B cell (primary cell): ENCODE results near the gene BCL2L15. TPM values are rescaled to one million over a fixed set of nuclear protein-coding genes. Genes with fewer than 3 reads are reported as not detected.
A peak's percentile ranks its signal among the peaks of the same experiment; 100 is the strongest.

Experiments
- ATAC-seq: fragments of 200-7000 bp; cut with Tn5 transposase; one replicate; pipeline ENCODE4 v1.10.0; 2021; ENCODE audit warnings: low read depth, mild to moderate bottlenecking, moderate number of reproducible peaks, moderate library complexity
- CTCF ChIA-PET: fragments of 350-600 bp; sonication (Branson Sonifier 250); formaldehyde crosslinking; loops from one replicate; lab custom pipeline; 2021; ENCODE audit warnings: antibody characterized with exemption, inconsistent platforms; lab: Charles Lee
- POLR2A ChIA-PET: fragments of 350-600 bp; sonication (Branson Sonifier 250); formaldehyde crosslinking; loops from one replicate; lab custom pipeline; 2021; ENCODE audit warnings: antibody characterized with exemption; lab: Charles Lee
- DNase-seq: peaks from one replicate; pipeline ENCODE4 v3.0.0; 2013
- H2AFZ ChIP-seq: 2 replicates; pipeline ENCODE4 v1.6.1; 2012; ENCODE audit warnings: mild to moderate bottlenecking, low read depth, low read length; ENCODE audit not compliant: insufficient read depth, poor library complexity, severe bottlenecking
- H3K27ac ChIP-seq, 2 donors: 1 replicate in 1 of 2; 2 replicates in 1 of 2; pipeline ENCODE4 v1.5.1; 2012 to 2013; ENCODE audit warnings: low read length in 2 of 2, mild to moderate bottlenecking in 2 of 2, moderate library complexity in 1 of 2
- H3K27me3 ChIP-seq, 4 experiments: fragments of 200-600 bp in 1 of 4; sonication (generic) in 1 of 4; replicated peaks in 1 of 4; 1 replicate in 2 of 4; 2 replicates in 2 of 4; pipeline versions ENCODE4 v1.6.1 to v1.7.0; 2013 to 2016; ENCODE audit warnings: low read length in 3 of 4, mild to moderate bottlenecking in 2 of 4, mixed read lengths in 1 of 4, moderate library complexity in 1 of 4; ENCODE audit not compliant: insufficient read depth in 4 of 4, control insufficient read depth in 3 of 4; ENCODE audit errors: control extremely low read depth in 1 of 4
- H3K36me3 ChIP-seq, 2 experiments: replicated peaks in 1 of 2; 1 replicate in 1 of 2; 2 replicates in 1 of 2; pipeline versions ENCODE4 v1.6.1 to v1.7.1; 2013; ENCODE audit warnings: low read length in 1 of 2; ENCODE audit not compliant: insufficient read depth in 2 of 2, control insufficient read depth in 1 of 2; ENCODE audit errors: control extremely low read depth in 1 of 2, extremely low read depth in 1 of 2
- H3K4me1 ChIP-seq, 2 donors: fragments of 200-600 bp in 1 of 2; sonication (generic) in 1 of 2; 1 replicate in 1 of 2; 2 replicates in 1 of 2; pipeline versions ENCODE4 v1.5.1 to v1.6.1; 2013 to 2017; ENCODE audit warnings: low read length in 2 of 2; ENCODE audit not compliant: control insufficient read depth in 2 of 2, insufficient read depth in 2 of 2
- H3K4me2 ChIP-seq: replicated peaks from 2 replicates; pipeline ENCODE3; 2012; ENCODE audit warnings: mild to moderate bottlenecking, low read depth, low read length; ENCODE audit not compliant: poor library complexity, severe bottlenecking
- H3K4me3 ChIP-seq, 5 experiments: fragments of 200-600 bp in 1 of 5; sonication (generic) in 1 of 5; 1 replicate in 3 of 5; 2 replicates in 2 of 5; pipeline versions ENCODE4 v1.5.1 to v1.7.0; 2011 to 2016; ENCODE audit warnings: low read length in 4 of 5, mild to moderate bottlenecking in 4 of 5, low read depth in 2 of 5, control low read depth in 1 of 5, moderate library complexity in 1 of 5; ENCODE audit not compliant: insufficient read depth in 1 of 5; ENCODE audit errors: control extremely low read depth in 1 of 5, extremely low read depth in 1 of 5
- H3K79me2 ChIP-seq: fragments of 200-600 bp; sonication (generic); one replicate; pipeline ENCODE4 v1.6.0; 2016; ENCODE audit warnings: low read length; ENCODE audit not compliant: control insufficient read depth, insufficient read depth
- H3K9ac ChIP-seq: fragments of 200-600 bp; sonication (generic); 2 replicates; pipeline ENCODE4 v1.6.1; 2017; ENCODE audit warnings: mild to moderate bottlenecking, low read length, moderate library complexity
- H3K9me3 ChIP-seq, 3 donors: one replicate each; pipeline versions ENCODE4 v1.6.1 to v1.7.1; 2013; ENCODE audit warnings: low read length in 2 of 3; ENCODE audit not compliant: control insufficient read depth in 2 of 3, insufficient read depth in 1 of 3; ENCODE audit errors: control extremely low read depth in 1 of 3
- H4K20me1 ChIP-seq: 2 replicates; pipeline ENCODE4 v1.6.0; 2012; ENCODE audit warnings: mild to moderate bottlenecking, low read length; ENCODE audit not compliant: insufficient read depth, control insufficient read depth, poor library complexity, severe bottlenecking
- H3K27ac Mint-ChIP-seq: one replicate; pipeline ENCODE4 v1.8.0; 2021; ENCODE audit warnings: mixed read lengths
- H3K27me3 Mint-ChIP-seq: one replicate; pipeline ENCODE4 v1.8.0; 2021; ENCODE audit warnings: mixed read lengths
- H3K4me1 Mint-ChIP-seq: one replicate; pipeline ENCODE4 v1.8.0; 2021; ENCODE audit warnings: mixed read lengths
- H3K4me3 Mint-ChIP-seq: one replicate; pipeline ENCODE4 v1.8.0; 2021; ENCODE audit warnings: mixed read lengths
- H3K9me3 Mint-ChIP-seq: one replicate; pipeline ENCODE4 v1.8.0; 2022; ENCODE audit warnings: mixed read lengths; ENCODE audit not compliant: insufficient read depth
- CTCF ChIP-seq: fragments of 200-600 bp; IDR thresholded peaks from one replicate; pipeline ENCODE4 v1.8.0; 2022; ENCODE audit warnings: antibody characterized with exemption, mild to moderate bottlenecking
- EZH2 ChIP-seq: IDR thresholded peaks from 2 replicates; pipeline ENCODE4 v1.6.1; 2012; ENCODE audit warnings: borderline replicate concordance, low read depth, mild to moderate bottlenecking, moderate library complexity, low read length; ENCODE audit not compliant: insufficient read depth, poor library complexity, severe bottlenecking
- WGBS: methylation state at CpG from one replicate; pipeline ENCODE4 v1.1.5; 2013; ENCODE audit warnings: missing lambda C conversion rate; ENCODE audit not compliant: insufficient coverage; 5-methylcytosine and 5-hydroxymethylcytosine counted together
- intact Hi-C: fragments of 100-400 bp; cut with micrococcal nuclease; formaldehyde crosslinking; loops from one replicate; pipeline ENCODE4 v1.10.0; 2022
- polyA plus RNA-seq: library from polyadenylated mRNA; depleted of rRNA; stranded (reverse); fragments of >200 nt; gene quantifications from 2 replicates; pipeline ENCODE4 v1.2.3, GENCODE V29; 2012
- total RNA-seq, 2 donors: library from RNA; stranded (reverse); fragments of 120-200 nt in 1 of 2; gene quantifications; 1 replicate in 1 of 2; 2 replicates in 1 of 2; pipeline versions ENCODE4 v1.2.3 to v1.2.4, GENCODE V29; 2013 to 2022

The BCL2L15 gene
- total and polyA plus RNA-seq, 2 donors (not counting 1 experiment from before 2014, with no cell fraction given), result 0.63 to 1.6 TPM

GRCh38 chr1:113934511-113935055 lies 47.2 kb upstream of the BCL2L15 start:
- WGBS, result 81% methylated on average over 2 of the region's 5 CpGs
- intact Hi-C loops, result no loop called here
- ATAC-seq, result no peak
- ChIA-PET CTCF (interaction anchor here (0.6 to 1.6 kb wide), 3 partner anchors 15 to 707 kb away, joined by 3 to 4 read pairs (median 4); no protein-coding TSS in a partner anchor), POLR2A (no interaction called here)
- H3K4me1 ChIP-seq, result peaks cover 33 to 34% of the 10 kb centered on the region in 2 donors
- H3K9me3 ChIP-seq, result peaks cover 0 to 3% (median 0%) of the 10 kb centered on the region in 3 donors
- H3K27ac Mint-ChIP-seq, result no peak overlapping the region
- H3K9ac ChIP-seq, result no peak overlapping the region
- H3K4me3 Mint-ChIP-seq, result no peak overlapping the region
- no peak overlapping the region for H3K4me3 ChIP-seq
- H3K9me3 Mint-ChIP-seq, result no peaks in the 10 kb centered on the region
- peaks cover 66% of the 10 kb centered on the region for H4K20me1 ChIP-seq
- TF ChIP-seq EZH2 (no peak), CTCF (no peak)
- no peak overlapping the region for H2AFZ ChIP-seq
- no peaks in the 10 kb centered on the region for H3K27me3 ChIP-seq
- no peak for DNase-seq
- peaks cover 99% of the 10 kb centered on the region for H3K79me2 ChIP-seq
- H3K27me3 Mint-ChIP-seq, result no peaks in the 10 kb centered on the region
- H3K4me1 Mint-ChIP-seq, result peaks cover 68% of the 10 kb centered on the region
- H3K36me3 ChIP-seq, result no peaks in the 10 kb centered on the region
- H3K4me2 ChIP-seq, result peak overlapping the region; percentile 10
- H3K27ac ChIP-seq, result no peak overlapping the region

GRCh38 chr1:113934006-113934405 lies 46.6 kb upstream of the BCL2L15 start:
- ChIA-PET CTCF (interaction anchor here (1.6 kb wide), 1 partner anchor 98 kb away, joined by 4 read pairs; no protein-coding TSS in a partner anchor), POLR2A (no interaction called here)
- H3K27ac Mint-ChIP-seq, result no peak overlapping the region
- Histone ChIP-seq H3K27me3 (no peaks in the 10 kb centered on the region), H3K9ac (no peak overlapping the region), H3K27ac (no peak overlapping the region), H3K4me2 (no peak overlapping the region), H3K36me3 (no peaks in the 10 kb centered on the region), H3K9me3 (peaks cover 0 to 3% (median 0%) of the 10 kb centered on the region in 3 donors), H4K20me1 (peaks cover 60% of the 10 kb centered on the region), H3K4me3 (no peak overlapping the region), H3K79me2 (peaks cover 93% of the 10 kb centered on the region), H3K4me1 (peaks cover 33 to 34% of the 10 kb centered on the region in 2 donors), H2AFZ (no peak overlapping the region)
- DNase-seq (no peak), ATAC-seq (no peak)
- H3K27me3 Mint-ChIP-seq, result no peaks in the 10 kb centered on the region
- no peak overlapping the region for H3K4me3 Mint-ChIP-seq
- intact Hi-C loops, result no loop called here
- TF ChIP-seq EZH2 (no peak), CTCF (no peak)
- no peaks in the 10 kb centered on the region for H3K9me3 Mint-ChIP-seq
- H3K4me1 Mint-ChIP-seq, result peaks cover 62% of the 10 kb centered on the region
